K562 (cell line): Measurements from ENCODE around the gene ITGAX. TPM values are rescaled to one million over a fixed set of nuclear protein-coding genes. Genes with fewer than 3 reads are reported as not detected.

Experiments
- ATAC-seq: fragments of 200-7000 bp; cut with Tn5 transposase; 3 replicates; pipeline ENCODE4 v1.9.1; 2020; ENCODE audit warnings: moderate library complexity
- BruUV-seq: library from RNA; stranded (reverse); fragments of 400-500 nt; replicated peaks from 2 replicates; lab custom pipeline; 2021; lab: Mats Ljungman, UMichigan
- CTCF ChIA-PET: fragments of 300-600 bp; formaldehyde crosslinking; extraction: SDS; loops from one replicate; lab custom pipeline; 2021; ENCODE audit warnings: low intra/inter-chr PET ratio; lab: Yijun Ruan, JAX
- POLR2A ChIA-PET: fragments of 300-600, 350-650 bp; sonication (Branson Sonifier 250); formaldehyde crosslinking; extraction: SDS; loops from one replicate; lab custom pipeline; 2021; ENCODE audit warnings: antibody characterized with exemption, inconsistent platforms; lab: Yijun Ruan, JAX
- DNase-seq, 4 experiments: peaks; one replicate each; pipeline versions ENCODE4 v3.0.0 to v3.0.0-alpha.2; 2011 to 2018; ENCODE audit warnings: low spot score in 3 of 4, mixed read lengths in 3 of 4; ENCODE audit errors: extremely low read depth in 1 of 4
- FAIRE-seq: peaks from 2 replicates; lab custom pipeline; 2011; peaks lifted over from hg19 to GRCh38; lab: Jason Lieb, UNC
- H2AFZ ChIP-seq: 2 replicates; pipeline ENCODE4 v1.6.0; 2011; ENCODE audit warnings: low read depth, low read length, control low read depth, inconsistent platforms
- H3K27ac ChIP-seq: fragments of 200-600 bp; 3 replicates; pipeline ENCODE4 v1.8.0; 2011; ENCODE audit warnings: low read depth, mild to moderate bottlenecking, control low read depth, inconsistent platforms, low read length, moderate library complexity, mixed read lengths; ENCODE audit errors: extremely low read depth
- H3K27me3 ChIP-seq, 2 experiments: fragments of 300-600 bp in 1 of 2; 2 replicates in 1 of 2; 3 replicates in 1 of 2; pipeline versions ENCODE4 v1.6.0 to v1.8.0; 2011; ENCODE audit warnings: inconsistent platforms in 2 of 2, low read length in 2 of 2, mild to moderate bottlenecking in 1 of 2, mixed read lengths in 1 of 2, moderate library complexity in 1 of 2; ENCODE audit not compliant: control insufficient read depth in 2 of 2, insufficient read depth in 2 of 2
- H3K36me3 ChIP-seq: fragments of 300-600 bp; 3 replicates; pipeline ENCODE4 v1.8.0; 2011; ENCODE audit warnings: mild to moderate bottlenecking, low read length, inconsistent platforms; ENCODE audit not compliant: control insufficient read depth, insufficient read depth
- H3K4me1 ChIP-seq, 2 experiments: fragments of 200-600 bp in 1 of 2; replicated peaks in 1 of 2; 2 replicates in 1 of 2; 3 replicates in 1 of 2; pipeline versions ENCODE4 v1.5.1 to v1.8.0; 2011; ENCODE audit warnings: inconsistent platforms in 2 of 2, low read length in 2 of 2, mild to moderate bottlenecking in 1 of 2, mixed read lengths in 1 of 2, moderate library complexity in 1 of 2; ENCODE audit not compliant: control insufficient read depth in 2 of 2, insufficient read depth in 2 of 2
- H3K4me2 ChIP-seq: 2 replicates; pipeline ENCODE4 v1.6.1; 2011; ENCODE audit warnings: low read length, control low read depth, inconsistent platforms, mixed read lengths; ENCODE audit not compliant: insufficient read depth
- H3K4me3 ChIP-seq: fragments of 200-600 bp; sonication (generic), shearing (Covaris generic); 2 replicates; pipeline ENCODE4 v1.5.1; 2016; ENCODE audit warnings: control low read depth, inconsistent platforms
- H3K79me2 ChIP-seq: fragments of 200-600 bp; 3 replicates; pipeline ENCODE4 v1.8.0; 2011; ENCODE audit warnings: low read length, inconsistent platforms; ENCODE audit not compliant: control insufficient read depth, insufficient read depth
- H3K9ac ChIP-seq, 2 experiments: 2 replicates each; pipeline versions ENCODE4 v1.6.0 to v1.6.1; 2011; ENCODE audit warnings: low read depth in 2 of 2, low read length in 2 of 2, control low read depth in 1 of 2, inconsistent platforms in 1 of 2, mild to moderate bottlenecking in 1 of 2, mixed read lengths in 1 of 2; ENCODE audit not compliant: insufficient read depth in 1 of 2
- H3K9me1 ChIP-seq: one replicate; pipeline ENCODE4 v1.6.0; 2011; ENCODE audit warnings: inconsistent platforms, mild to moderate bottlenecking, low read length, moderate library complexity; ENCODE audit not compliant: control insufficient read depth, insufficient read depth
- H3K9me3 ChIP-seq: replicated peaks from 2 replicates; pipeline ENCODE4 v1.5.1; 2011; ENCODE audit warnings: low read depth, low read length, inconsistent platforms; ENCODE audit not compliant: control insufficient read depth, insufficient read depth
- H4K20me1 ChIP-seq: replicated peaks from 2 replicates; pipeline ENCODE4 v1.6.1; 2011; ENCODE audit warnings: low read length, inconsistent platforms, mixed read lengths; ENCODE audit not compliant: control insufficient read depth, insufficient read depth
- CC2D1A ChIP-seq: fragments of 450-650 bp; IDR thresholded peaks from 2 replicates; pipeline ENCODE4 v1.6.1; 2017; ENCODE audit warnings: mild to moderate bottlenecking
- EZH2 ChIP-seq: IDR thresholded peaks from 2 replicates; pipeline ENCODE4 v1.6.1; 2012; ENCODE audit warnings: low read depth, mild to moderate bottlenecking, inconsistent platforms, low read length, borderline replicate concordance
- HDAC6 ChIP-seq: IDR thresholded peaks from 2 replicates; pipeline ENCODE4 v1.6.1; 2012; ENCODE audit warnings: low read depth, mild to moderate bottlenecking, control low read depth, inconsistent platforms, low read length, moderate library complexity
- KAT7 ChIP-seq: sonication (generic); formaldehyde crosslinking; IDR thresholded peaks from 2 replicates; pipeline ENCODE4 v1.8.0; 2022; ENCODE audit warnings: missing genetic modification reagents, mild to moderate bottlenecking, borderline replicate concordance
- MAFK ChIP-seq: IDR thresholded peaks from 2 replicates; pipeline ENCODE4 v1.6.1; 2011; ENCODE audit warnings: low read length, improper control_type of control experiment
- MAZ ChIP-seq, 2 experiments: fragments of 450-650 bp in 1 of 2; sonication (generic) in 1 of 2; formaldehyde crosslinking; IDR thresholded peaks in 1 of 2; conservative IDR thresholded peaks in 1 of 2; 2 replicates each; pipeline versions ENCODE4 v1.4.0 to v1.5.0; 2020; ENCODE audit warnings: mild to moderate bottlenecking in 1 of 2, missing genetic modification reagents in 1 of 2
- MCM3 ChIP-seq: fragments of 450-650 bp; IDR thresholded peaks from 2 replicates; pipeline ENCODE4 v1.6.1; 2016
- NBN ChIP-seq: fragments of 450-650 bp; IDR thresholded peaks from 2 replicates; pipeline ENCODE4 v1.6.1; 2016; ENCODE audit warnings: low read depth, mild to moderate bottlenecking
- NFIC ChIP-seq: fragments of 450-650 bp; IDR thresholded peaks from 2 replicates; pipeline ENCODE4 v1.6.1; 2017; ENCODE audit warnings: mild to moderate bottlenecking, inconsistent platforms
- NFXL1 ChIP-seq: fragments of 450-650 bp; formaldehyde crosslinking; IDR thresholded peaks from 2 replicates; pipeline ENCODE4 v1.4.0; 2021; ENCODE audit warnings: mild to moderate bottlenecking
- PTTG1 ChIP-seq: fragments of 450-650 bp; IDR thresholded peaks from 2 replicates; pipeline ENCODE4 v1.6.1; 2016; ENCODE audit warnings: low read depth, mild to moderate bottlenecking, missing genetic modification characterization, missing compliant biosample characterization
- ZNF143 ChIP-seq: sonication (generic); formaldehyde crosslinking; IDR thresholded peaks from 2 replicates; pipeline ENCODE4 v1.9.0; 2022; ENCODE audit warnings: mild to moderate bottlenecking, missing genetic modification reagents
- ZNF699 ChIP-seq: fragments of 250-450 bp; sonication (Bioruptor Pico); IDR thresholded peaks from 2 replicates; pipeline ENCODE4 v1.8.0; 2021; ENCODE audit warnings: mild to moderate bottlenecking, moderate library complexity; ENCODE audit not compliant: insufficient replicate concordance
- whole genome bisulfite sequencing: fragments of 100-300 bp; shearing (Covaris generic); methylation state at CpG from one replicate; pipeline ENCODE4 v1.1.6; 2016; ENCODE audit warnings: low coverage, mixed read lengths; ENCODE audit not compliant: insufficient coverage; ENCODE audit errors: missing lambda C conversion rate; 5-methylcytosine and 5-hydroxymethylcytosine counted together
- in situ Hi-C: fragments of 300-500 bp; cut with MboI; formaldehyde crosslinking; loops from 4 replicates; pipeline ENCODE4 v1.15.0; 2018; ENCODE audit warnings: inconsistent platforms, mixed read lengths
- intact Hi-C: fragments of 100-400 bp; cut with micrococcal nuclease; formaldehyde crosslinking; loops from 2 replicates; pipeline ENCODE4 v1.14.2; 2022
- polyA plus RNA-seq, 8 experiments: library from polyadenylated mRNA; depleted of rRNA in 4 of 8; stranded (reverse) in 5 of 8; unstranded in 3 of 8; fragments of >200 nt; fragmentation: Nextera tagmentation in 2 of 8; fragmentation: Illumina TruSeq in 1 of 8; extraction: Ambion mirVana in 2 of 8; extraction: Trizol in 1 of 8; gene quantifications; 2 replicates each; pipeline versions ENCODE4 v1.2.1 to v1.2.3, GENCODE V29; 2011 to 2014; ENCODE audit warnings: inconsistent platforms in 1 of 8, missing spikeins in 1 of 8
- total RNA-seq, 7 experiments: library from RNA; depleted of rRNA in 6 of 7; stranded (reverse); fragments of >200 nt in 6 of 7; fragmentation: Illumina TruSeq in 2 of 7; extraction: Trizol in 2 of 7; gene quantifications; 2 replicates each; pipeline versions ENCODE4 v1.2.1 to v1.2.3, GENCODE V29; 2011 to 2021; ENCODE audit warnings: low replicate concordance in 1 of 7
- TF ChIP-seq, protein P1 (sequence below): sonication (generic); formaldehyde crosslinking; IDR thresholded peaks from 2 replicates; pipeline ENCODE4 v1.8.1; 2023; ENCODE audit warnings: mild to moderate bottlenecking, missing genetic modification reagents
- TF ChIP-seq, protein P2 (sequence below): sonication (generic); formaldehyde crosslinking; IDR thresholded peaks from 2 replicates; pipeline ENCODE4 v1.8.1; 2022; ENCODE audit warnings: missing genetic modification reagents
- TF ChIP-seq, protein P3 (sequence below): sonication (generic); formaldehyde crosslinking; IDR thresholded peaks from 2 replicates; pipeline ENCODE4 v1.9.0; 2022; ENCODE audit warnings: mild to moderate bottlenecking, missing genetic modification reagents
- TF ChIP-seq, protein P4 (sequence below): sonication (generic); formaldehyde crosslinking; IDR thresholded peaks from 2 replicates; pipeline ENCODE4 v1.8.0; 2023; ENCODE audit warnings: mild to moderate bottlenecking, missing genetic modification reagents

Gene ITGAX
- total and polyA plus RNA-seq, 9 of the 15 experiments (the other 6 are each of a cell fraction or from before 2014, with no cell fraction given) = 0.03 to 0.58 (median 0.14) TPM

DNA sequence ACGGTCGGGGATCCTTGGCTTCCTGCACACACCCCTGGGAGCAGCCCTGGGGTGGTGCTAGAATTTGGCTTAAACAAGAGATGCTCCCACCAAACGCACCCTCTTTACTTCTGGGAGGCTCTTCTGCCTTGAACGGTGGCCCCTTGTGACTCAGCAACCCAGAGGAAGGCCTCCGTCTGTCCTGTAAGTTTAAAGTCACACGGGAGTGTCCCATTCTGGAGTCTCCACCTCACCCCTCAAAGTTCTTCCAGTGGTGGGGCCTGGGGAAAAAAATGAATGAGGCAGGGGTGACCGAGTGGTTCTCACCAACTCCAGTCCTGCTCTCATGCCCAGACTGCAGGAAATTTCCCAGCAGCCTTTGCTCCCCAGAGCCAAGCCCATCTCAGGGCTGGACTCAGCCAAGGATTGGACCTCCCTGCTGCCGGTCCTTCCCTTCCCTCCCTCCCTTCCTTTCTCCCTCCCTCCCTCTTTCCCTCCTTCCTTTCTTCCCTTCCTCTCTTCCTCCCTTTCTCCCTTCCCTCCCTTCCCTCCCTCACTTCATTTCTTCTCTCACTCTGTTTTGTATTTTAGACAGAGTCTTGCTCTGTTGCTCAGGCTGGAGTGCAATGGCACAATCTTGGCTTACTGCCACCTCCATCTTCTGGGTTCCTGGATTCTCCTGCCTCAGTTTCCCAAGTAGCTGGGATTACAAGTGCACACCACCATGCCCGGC, 49.5 kb downstream of the ITGAX start:
- Histone ChIP-seq H3K9ac (peak overlapping the region; percentile 66 to 89), H3K9me3 (no peaks in the 10 kb centered on the region), H3K27me3 (peaks cover 5 to 22% of the 10 kb centered on the region in 2 experiments; a peak in 4 of 5 replicates), H3K4me2 (peak overlapping the region; percentile 89), H4K20me1 (no peaks in the 10 kb centered on the region), H3K4me1 (peaks cover 3 to 10% of the 10 kb centered on the region in 2 experiments; a peak in 2 of 5 replicates), H2AFZ (peak overlapping the region; percentile 93), H3K27ac (peak overlapping the region; percentile 50; the same call in 2 of the 3 replicates), H3K4me3 (peak overlapping the region; percentile 48), H3K79me2 (peaks cover 4% of the 10 kb centered on the region; the same call in 2 of the 3 replicates), H3K9me1 (no peaks in the 10 kb centered on the region), H3K36me3 (no peaks in the 10 kb centered on the region)
- peak; percentile 87 for FAIRE-seq
- intact Hi-C loops (loop anchor here (5.0 kb wide), 1 partner anchor 48 kb away; no protein-coding TSS in a partner anchor), in situ Hi-C loops (no loop called here)
- 15% methylated on average over 9 of the region's 9 CpGs for WGBS
- ATAC-seq = peak; percentile 92
- peak; percentile 74 to 80 (median 78) for DNase-seq
- ChIA-PET POLR2A (no interaction called here), CTCF (no interaction called here)
- no TSS peak for BruUV-seq
- no peak for TF ChIP-seq MAZ (CRISPR knock-in tag; conservative IDR thresholded peaks at IDR 0.05 in 1 of 2, IDR thresholded peaks at IDR 0.05 in 1 of 2)
- TF ChIP-seq CC2D1A = no peak
- no peak for TF ChIP-seq NBN
- TF ChIP-seq NFIC = peak; percentile 85
- peak; percentile 23; the same call in 1 of the 2 replicates for TF ChIP-seq MAFK
- TF ChIP-seq EZH2 = no peak
- TF ChIP-seq, protein P1, sequence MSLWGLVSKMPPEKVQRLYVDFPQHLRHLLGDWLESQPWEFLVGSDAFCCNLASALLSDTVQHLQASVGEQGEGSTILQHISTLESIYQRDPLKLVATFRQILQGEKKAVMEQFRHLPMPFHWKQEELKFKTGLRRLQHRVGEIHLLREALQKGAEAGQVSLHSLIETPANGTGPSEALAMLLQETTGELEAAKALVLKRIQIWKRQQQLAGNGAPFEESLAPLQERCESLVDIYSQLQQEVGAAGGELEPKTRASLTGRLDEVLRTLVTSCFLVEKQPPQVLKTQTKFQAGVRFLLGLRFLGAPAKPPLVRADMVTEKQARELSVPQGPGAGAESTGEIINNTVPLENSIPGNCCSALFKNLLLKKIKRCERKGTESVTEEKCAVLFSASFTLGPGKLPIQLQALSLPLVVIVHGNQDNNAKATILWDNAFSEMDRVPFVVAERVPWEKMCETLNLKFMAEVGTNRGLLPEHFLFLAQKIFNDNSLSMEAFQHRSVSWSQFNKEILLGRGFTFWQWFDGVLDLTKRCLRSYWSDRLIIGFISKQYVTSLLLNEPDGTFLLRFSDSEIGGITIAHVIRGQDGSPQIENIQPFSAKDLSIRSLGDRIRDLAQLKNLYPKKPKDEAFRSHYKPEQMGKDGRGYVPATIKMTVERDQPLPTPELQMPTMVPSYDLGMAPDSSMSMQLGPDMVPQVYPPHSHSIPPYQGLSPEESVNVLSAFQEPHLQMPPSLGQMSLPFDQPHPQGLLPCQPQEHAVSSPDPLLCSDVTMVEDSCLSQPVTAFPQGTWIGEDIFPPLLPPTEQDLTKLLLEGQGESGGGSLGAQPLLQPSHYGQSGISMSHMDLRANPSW = no peak
- TF ChIP-seq, protein P2, sequence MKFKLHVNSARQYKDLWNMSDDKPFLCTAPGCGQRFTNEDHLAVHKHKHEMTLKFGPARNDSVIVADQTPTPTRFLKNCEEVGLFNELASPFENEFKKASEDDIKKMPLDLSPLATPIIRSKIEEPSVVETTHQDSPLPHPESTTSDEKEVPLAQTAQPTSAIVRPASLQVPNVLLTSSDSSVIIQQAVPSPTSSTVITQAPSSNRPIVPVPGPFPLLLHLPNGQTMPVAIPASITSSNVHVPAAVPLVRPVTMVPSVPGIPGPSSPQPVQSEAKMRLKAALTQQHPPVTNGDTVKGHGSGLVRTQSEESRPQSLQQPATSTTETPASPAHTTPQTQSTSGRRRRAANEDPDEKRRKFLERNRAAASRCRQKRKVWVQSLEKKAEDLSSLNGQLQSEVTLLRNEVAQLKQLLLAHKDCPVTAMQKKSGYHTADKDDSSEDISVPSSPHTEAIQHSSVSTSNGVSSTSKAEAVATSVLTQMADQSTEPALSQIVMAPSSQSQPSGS (CRISPR knock-in tag) = no peak
- TF ChIP-seq, protein P3, sequence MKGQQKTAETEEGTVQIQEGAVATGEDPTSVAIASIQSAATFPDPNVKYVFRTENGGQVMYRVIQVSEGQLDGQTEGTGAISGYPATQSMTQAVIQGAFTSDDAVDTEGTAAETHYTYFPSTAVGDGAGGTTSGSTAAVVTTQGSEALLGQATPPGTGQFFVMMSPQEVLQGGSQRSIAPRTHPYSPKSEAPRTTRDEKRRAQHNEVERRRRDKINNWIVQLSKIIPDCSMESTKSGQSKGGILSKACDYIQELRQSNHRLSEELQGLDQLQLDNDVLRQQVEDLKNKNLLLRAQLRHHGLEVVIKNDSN (CRISPR knock-in tag) = no peak
- no peak for TF ChIP-seq KAT7
- TF ChIP-seq ZNF143 = peak; percentile 66
- TF ChIP-seq NFXL1 = no peak
- TF ChIP-seq HDAC6 = no peak
- TF ChIP-seq MCM3 = no peak
- no peak for TF ChIP-seq PTTG1
- no peak for TF ChIP-seq ZNF699
- TF ChIP-seq, protein P4, sequence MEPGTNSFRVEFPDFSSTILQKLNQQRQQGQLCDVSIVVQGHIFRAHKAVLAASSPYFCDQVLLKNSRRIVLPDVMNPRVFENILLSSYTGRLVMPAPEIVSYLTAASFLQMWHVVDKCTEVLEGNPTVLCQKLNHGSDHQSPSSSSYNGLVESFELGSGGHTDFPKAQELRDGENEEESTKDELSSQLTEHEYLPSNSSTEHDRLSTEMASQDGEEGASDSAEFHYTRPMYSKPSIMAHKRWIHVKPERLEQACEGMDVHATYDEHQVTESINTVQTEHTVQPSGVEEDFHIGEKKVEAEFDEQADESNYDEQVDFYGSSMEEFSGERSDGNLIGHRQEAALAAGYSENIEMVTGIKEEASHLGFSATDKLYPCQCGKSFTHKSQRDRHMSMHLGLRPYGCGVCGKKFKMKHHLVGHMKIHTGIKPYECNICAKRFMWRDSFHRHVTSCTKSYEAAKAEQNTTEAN = no peak
